H1 (cell line): Measurements from ENCODE around the gene SYT17. TPM values are rescaled to one million over a fixed set of nuclear protein-coding genes. Genes with fewer than 3 reads are reported as not detected.

ENCODE experiments used
- CREB1 ChIP-seq: IDR thresholded peaks from 2 replicates; pipeline ENCODE4 v1.6.1; 2012; ENCODE audit warnings: inconsistent platforms
- JUN ChIP-seq: IDR thresholded peaks from 2 replicates; pipeline ENCODE4 v1.6.1; 2011; ENCODE audit warnings: low read depth, mild to moderate bottlenecking, improper control_type of control experiment, low read length
- JUND ChIP-seq: IDR thresholded peaks from 2 replicates; pipeline ENCODE4 v1.6.1; 2011; ENCODE audit warnings: mild to moderate bottlenecking, improper control_type of control experiment, low read length
- SP4 ChIP-seq: IDR thresholded peaks from 2 replicates; pipeline ENCODE4 v1.6.1; 2012; ENCODE audit warnings: low read length, inconsistent platforms
- SRF ChIP-seq: IDR thresholded peaks from 2 replicates; pipeline ENCODE4 v1.6.1; 2011; ENCODE audit warnings: mild to moderate bottlenecking, low read depth, low read length, moderate library complexity
- polyA plus RNA-seq, 7 experiments: library from polyadenylated mRNA; depleted of rRNA in 3 of 7; stranded (reverse) in 5 of 7; unstranded in 2 of 7; fragments of >200 nt in 5 of 7; fragments of 200-250 nt in 2 of 7; gene quantifications; 1 replicate in 5 of 7; 2 replicates in 1 of 7; 4 replicates in 1 of 7; pipeline versions ENCODE4 v1.2.1 to v1.2.3, GENCODE V29; 2011 to 2013; ENCODE audit warnings: missing spikeins in 2 of 7, mixed read lengths in 2 of 7
- total RNA-seq: library from RNA; stranded (reverse); fragmentation: NEBNext Ultra II Directional; extraction: Animal tissue kit (Norgen Biotek cat#: 25700); gene quantifications from 2 replicates; pipeline ENCODE4 v1.2.1, GENCODE V29; 2021

The SYT17 gene
- total and polyA plus RNA-seq, 2 of the 8 experiments (the other 6 are each of a cell fraction or from before 2014, with no cell fraction given), result 5.8 to 18.1 TPM

GRCh38 chr16:19138601-19139000, 29.4 kb upstream of the SYT17 start (continued):
- TF ChIP-seq JUN (no peak), CREB1 (no peak), JUND (no peak), SRF (no peak), SP4 (no peak)
